T-helper 1 cell treated with Interleukin-12 subunit alpha and Interleukin-12 subunit beta and Interleukin-4 antibody, amounts not matched to agents 30 μg/mL and 1 μg/mL, for 36 hours (primary cell): Measurements from ENCODE around the gene TIAM2.

Experiments used
- H3K27ac Mint-ChIP-seq: one replicate; pipeline ENCODE4 v1.8.0; 2021; ENCODE audit warnings: mild to moderate bottlenecking, mixed read lengths
- H3K27me3 Mint-ChIP-seq: one replicate; pipeline ENCODE4 v1.8.0; 2021; ENCODE audit warnings: low read depth, mixed read lengths
- H3K36me3 Mint-ChIP-seq: one replicate; pipeline ENCODE4 v1.8.0; 2021; ENCODE audit warnings: low read depth, mixed read lengths
- H3K4me1 Mint-ChIP-seq: one replicate; pipeline ENCODE4 v1.8.0; 2021; ENCODE audit warnings: low read depth, mixed read lengths
- H3K4me3 Mint-ChIP-seq: one replicate; pipeline ENCODE4 v1.8.0; 2021; ENCODE audit warnings: mild to moderate bottlenecking, moderate library complexity, mixed read lengths
- H3K9me3 Mint-ChIP-seq: one replicate; pipeline ENCODE4 v1.8.0; 2021; ENCODE audit warnings: mixed read lengths

The TIAM2 gene

GRCh38 chr6:155241966-155242365 is 246.9 kb downstream of the TIAM2 start:
- no peak overlapping the region for H3K4me3 Mint-ChIP-seq
- H3K4me1 Mint-ChIP-seq, result peaks cover 3% of the 10 kb centered on the region
- H3K36me3 Mint-ChIP-seq, result peaks cover 10% of the 10 kb centered on the region
- H3K9me3 Mint-ChIP-seq, result peaks cover 8% of the 10 kb centered on the region
- H3K27me3 Mint-ChIP-seq, result no peaks in the 10 kb centered on the region
- no peak overlapping the region for H3K27ac Mint-ChIP-seq

- Mint-ChIP-seq H3K27me3 (no peaks in the 10 kb centered on the region), H3K4me3 (no peak overlapping the region), H3K27ac (no peak overlapping the region), H3K9me3 (no peaks in the 10 kb centered on the region), H3K4me1 (peaks cover 3% of the 10 kb centered on the region), H3K36me3 (peaks cover 5% of the 10 kb centered on the region)
Observed at GRCh38 chr6:155244434-155244833, 249.3 kb downstream of the TIAM2 start.

GRCh38 chr6:155245193-155245592 is 250.1 kb downstream of the TIAM2 start:
- no peak overlapping the region for H3K27ac Mint-ChIP-seq
- H3K4me1 Mint-ChIP-seq, result peaks cover 3% of the 10 kb centered on the region
- H3K9me3 Mint-ChIP-seq, result no peaks in the 10 kb centered on the region
- H3K4me3 Mint-ChIP-seq, result no peak overlapping the region
- H3K36me3 Mint-ChIP-seq, result peaks cover 8% of the 10 kb centered on the region
- H3K27me3 Mint-ChIP-seq, result no peaks in the 10 kb centered on the region

GRCh38 chr6:155245831-155246230 is 250.7 kb downstream of the TIAM2 start:
- H3K36me3 Mint-ChIP-seq, result peaks cover 8% of the 10 kb centered on the region
- no peaks in the 10 kb centered on the region for H3K9me3 Mint-ChIP-seq
- no peak overlapping the region for H3K27ac Mint-ChIP-seq
- no peak overlapping the region for H3K4me3 Mint-ChIP-seq
- peaks cover 3% of the 10 kb centered on the region for H3K4me1 Mint-ChIP-seq
- no peaks in the 10 kb centered on the region for H3K27me3 Mint-ChIP-seq

- no peak overlapping the region for H3K27ac Mint-ChIP-seq
- H3K36me3 Mint-ChIP-seq, result peaks cover 8% of the 10 kb centered on the region
- no peaks in the 10 kb centered on the region for H3K27me3 Mint-ChIP-seq
- no peaks in the 10 kb centered on the region for H3K9me3 Mint-ChIP-seq
- H3K4me1 Mint-ChIP-seq, result no peaks in the 10 kb centered on the region
- H3K4me3 Mint-ChIP-seq, result no peak overlapping the region
Observed at GRCh38 chr6:155246825-155247224, 251.7 kb downstream of the TIAM2 start.

- Mint-ChIP-seq H3K4me3 (no peak overlapping the region), H3K9me3 (no peaks in the 10 kb centered on the region), H3K36me3 (peaks cover 8% of the 10 kb centered on the region), H3K4me1 (no peaks in the 10 kb centered on the region), H3K27me3 (no peaks in the 10 kb centered on the region), H3K27ac (no peak overlapping the region)
Observed at GRCh38 chr6:155247618-155248007, 252.5 kb downstream of the TIAM2 start.

GRCh38 chr6:155248008-155249001 is 253.2 kb downstream of the TIAM2 start:
- Mint-ChIP-seq H3K27ac (no peak overlapping the region), H3K4me1 (no peaks in the 10 kb centered on the region), H3K27me3 (no peaks in the 10 kb centered on the region), H3K4me3 (no peak overlapping the region), H3K9me3 (no peaks in the 10 kb centered on the region), H3K36me3 (peaks cover 8% of the 10 kb centered on the region)

- H3K9me3 Mint-ChIP-seq, result no peaks in the 10 kb centered on the region
- no peak overlapping the region for H3K4me3 Mint-ChIP-seq
- no peaks in the 10 kb centered on the region for H3K27me3 Mint-ChIP-seq
- H3K4me1 Mint-ChIP-seq, result peaks cover 1% of the 10 kb centered on the region
- H3K27ac Mint-ChIP-seq, result no peak overlapping the region
- peaks cover 13% of the 10 kb centered on the region for H3K36me3 Mint-ChIP-seq
Observed at GRCh38 chr6:155250701-155251381, 255.7 kb downstream of the TIAM2 start.

- Mint-ChIP-seq H3K27me3 (no peaks in the 10 kb centered on the region), H3K4me1 (peaks cover 1% of the 10 kb centered on the region), H3K36me3 (peaks cover 18% of the 10 kb centered on the region), H3K9me3 (no peaks in the 10 kb centered on the region), H3K27ac (no peak overlapping the region), H3K4me3 (no peak overlapping the region)
Observed at GRCh38 chr6:155252581-155252980, 257.5 kb downstream of the TIAM2 start.

GRCh38 chr6:155253337-155253736 is 258.2 kb downstream of the TIAM2 start:
- no peaks in the 10 kb centered on the region for H3K9me3 Mint-ChIP-seq
- H3K36me3 Mint-ChIP-seq, result peaks cover 20% of the 10 kb centered on the region
- H3K4me1 Mint-ChIP-seq, result peaks cover 1% of the 10 kb centered on the region
- H3K27ac Mint-ChIP-seq, result no peak overlapping the region
- no peaks in the 10 kb centered on the region for H3K27me3 Mint-ChIP-seq
- no peak overlapping the region for H3K4me3 Mint-ChIP-seq

GRCh38 chr6:155254139-155254538 is 259.0 kb downstream of the TIAM2 start:
- H3K27ac Mint-ChIP-seq, result no peak overlapping the region
- peaks cover 1% of the 10 kb centered on the region for H3K4me1 Mint-ChIP-seq
- H3K36me3 Mint-ChIP-seq, result peaks cover 20% of the 10 kb centered on the region
- H3K9me3 Mint-ChIP-seq, result no peaks in the 10 kb centered on the region
- H3K4me3 Mint-ChIP-seq, result no peak overlapping the region
- H3K27me3 Mint-ChIP-seq, result no peaks in the 10 kb centered on the region

GRCh38 chr6:155256122-155256795 is 261.1 kb downstream of the TIAM2 start:
- Mint-ChIP-seq H3K4me3 (no peak overlapping the region), H3K9me3 (no peaks in the 10 kb centered on the region), H3K4me1 (peaks cover 4% of the 10 kb centered on the region), H3K27me3 (no peaks in the 10 kb centered on the region), H3K27ac (no peak overlapping the region), H3K36me3 (peaks cover 16% of the 10 kb centered on the region)

- peaks cover 16% of the 10 kb centered on the region for H3K36me3 Mint-ChIP-seq
Observed at GRCh38 chr6:155257796-155258195, 262.7 kb downstream of the TIAM2 start.

GRCh38 chr6:155259204-155259603 is 264.1 kb downstream of the TIAM2 start:
- Mint-ChIP-seq H3K9me3 (no peaks in the 10 kb centered on the region), H3K4me3 (no peak overlapping the region), H3K36me3 (peaks cover 15% of the 10 kb centered on the region), H3K27me3 (no peaks in the 10 kb centered on the region), H3K27ac (no peak overlapping the region), H3K4me1 (peaks cover 7% of the 10 kb centered on the region)

More at GRCh38 chr6:155257796-155258195, 262.7 kb downstream of the TIAM2 start:
- Mint-ChIP-seq H3K27me3 (no peaks in the 10 kb centered on the region), H3K4me1 (peaks cover 7% of the 10 kb centered on the region), H3K4me3 (no peak overlapping the region), H3K27ac (no peak overlapping the region), H3K9me3 (no peaks in the 10 kb centered on the region)
